GM12891 (cell line): Measurements from ENCODE around the gene ZNF302.

Experiments
- POLR2A ChIP-seq: IDR thresholded peaks from 2 replicates; pipeline ENCODE4 v1.6.1; 2011; ENCODE audit warnings: low read depth, low read length, control low read depth
- POLR2AphosphoS5 ChIP-seq: IDR thresholded peaks from 2 replicates; pipeline ENCODE4 v1.6.1; 2011; ENCODE audit warnings: low read depth, low read length, control low read depth
- TAF1 ChIP-seq: IDR thresholded peaks from 2 replicates; pipeline ENCODE4 v1.6.1; 2011; ENCODE audit warnings: low read depth, low read length, control low read depth

GRCh38 chr19:34722353-34722752, 44.9 kb downstream of the ZNF302 start:
- TF ChIP-seq POLR2A (no peak), POLR2AphosphoS5 (no peak), TAF1 (no peak)
